Astrocyte (in vitro differentiated cells and primary cell): ENCODE data around the gene C3orf80. TPM values are rescaled to one million over a fixed set of nuclear protein-coding genes. Genes with fewer than 3 reads are reported as not detected.

Experiments used
- DNase-seq: peaks from one replicate; pipeline ENCODE4 v3.0.0-alpha.2; 2010; ENCODE audit warnings: low read depth
- FAIRE-seq: peaks from 2 replicates; lab custom pipeline; 2011; peaks lifted over from hg19 to GRCh38; lab: Jason Lieb, UNC
- H2AFZ ChIP-seq: 2 replicates; pipeline ENCODE4 v1.6.0; 2012; ENCODE audit warnings: low read depth, low read length, inconsistent platforms
- H3K27ac ChIP-seq: 2 replicates; pipeline ENCODE4 v1.5.1; 2011; ENCODE audit warnings: low read depth, low read length, inconsistent platforms
- H3K27me3 ChIP-seq: 2 replicates; pipeline ENCODE4 v1.6.0; 2011; ENCODE audit warnings: low read length, inconsistent platforms; ENCODE audit not compliant: insufficient read depth
- H3K36me3 ChIP-seq: 2 replicates; pipeline ENCODE4 v1.5.1; 2011; ENCODE audit warnings: low read length, inconsistent platforms; ENCODE audit not compliant: insufficient read depth
- H3K4me1 ChIP-seq: 2 replicates; pipeline ENCODE4 v1.5.1; 2011; ENCODE audit warnings: low read length, inconsistent platforms; ENCODE audit not compliant: insufficient read depth
- H3K4me2 ChIP-seq: 2 replicates; pipeline ENCODE4 v1.6.0; 2012; ENCODE audit warnings: low read length, inconsistent platforms
- H3K4me3 ChIP-seq: 2 replicates; pipeline ENCODE4 v1.5.1; 2011; ENCODE audit warnings: low read depth, mild to moderate bottlenecking, low read length, inconsistent platforms; ENCODE audit not compliant: insufficient read depth
- H3K79me2 ChIP-seq: 2 replicates; pipeline ENCODE4 v1.6.0; 2012; ENCODE audit warnings: mild to moderate bottlenecking, low read length, inconsistent platforms; ENCODE audit not compliant: insufficient read depth
- H3K9ac ChIP-seq: 2 replicates; pipeline ENCODE4 v1.6.0; 2012; ENCODE audit warnings: mild to moderate bottlenecking, low read length, inconsistent platforms
- H3K9me3 ChIP-seq: 2 replicates; pipeline ENCODE4 v1.5.1; 2012; ENCODE audit warnings: low read depth, mild to moderate bottlenecking, low read length, inconsistent platforms; ENCODE audit not compliant: insufficient read depth
- H4K20me1 ChIP-seq: 2 replicates; pipeline ENCODE4 v1.6.0; 2012; ENCODE audit warnings: low read length, inconsistent platforms; ENCODE audit not compliant: insufficient read depth
- H3K27ac Mint-ChIP-seq: one replicate; pipeline ENCODE4 v1.8.0; 2021; ENCODE audit warnings: mild to moderate bottlenecking, mixed read lengths; ENCODE audit not compliant: unreplicated experiment
- H3K27me3 Mint-ChIP-seq: one replicate; pipeline ENCODE4 v1.8.0; 2021; ENCODE audit warnings: low read depth, mixed read lengths; ENCODE audit not compliant: unreplicated experiment
- H3K36me3 Mint-ChIP-seq: one replicate; pipeline ENCODE4 v1.8.0; 2021; ENCODE audit warnings: low read depth, mixed read lengths; ENCODE audit not compliant: unreplicated experiment
- H3K4me1 Mint-ChIP-seq: one replicate; pipeline ENCODE4 v1.8.0; 2021; ENCODE audit warnings: low read depth, mixed read lengths; ENCODE audit not compliant: unreplicated experiment
- H3K4me3 Mint-ChIP-seq: one replicate; pipeline ENCODE4 v1.8.0; 2021; ENCODE audit warnings: mild to moderate bottlenecking, moderate library complexity, mixed read lengths; ENCODE audit not compliant: unreplicated experiment
- H3K9me3 Mint-ChIP-seq: one replicate; pipeline ENCODE4 v1.8.0; 2021; ENCODE audit warnings: mild to moderate bottlenecking, mixed read lengths; ENCODE audit not compliant: unreplicated experiment
- EZH2 ChIP-seq: IDR thresholded peaks from 2 replicates; pipeline ENCODE4 v1.6.1; 2012; ENCODE audit warnings: mild to moderate bottlenecking, low read length, inconsistent platforms; ENCODE audit not compliant: insufficient read depth
- total RNA-seq: library from RNA; stranded (reverse); gene quantifications from 2 replicates; pipeline ENCODE4 v1.2.1, GENCODE V29; 2021
- TF ChIP-seq, protein P1 (sequence below): IDR thresholded peaks from 2 replicates; pipeline ENCODE4 v1.5.1; 2011; ENCODE audit warnings: low read depth, mild to moderate bottlenecking, inconsistent platforms, low read length, moderate library complexity; ENCODE audit not compliant: insufficient read depth

The C3orf80 gene
- total RNA-seq, 1 donor from 2014 or later, result 6.5 TPM

DNA sequence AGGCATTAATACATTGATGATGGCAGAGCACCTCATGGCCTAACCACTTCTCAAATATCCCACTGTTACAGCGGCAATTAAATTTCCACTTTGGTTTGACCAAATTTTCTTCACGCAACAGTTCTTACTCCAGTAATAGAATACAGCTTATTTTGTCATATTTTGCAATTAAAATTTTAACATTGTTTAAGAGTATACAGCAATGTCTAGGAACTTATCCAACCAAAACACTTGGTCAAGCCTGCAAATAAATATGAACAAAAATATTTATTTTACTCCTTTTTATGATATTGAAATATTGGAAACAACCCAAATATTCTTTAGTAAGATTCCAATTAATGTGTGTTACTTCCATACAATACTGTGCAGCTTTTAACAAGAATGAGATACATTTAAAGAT, 45.3 kb upstream of the C3orf80 start:
- FAIRE-seq, result no peak
- Mint-ChIP-seq H3K4me3 (no peak overlapping the region), H3K27ac (no peak overlapping the region), H3K4me1 (peaks cover 19% of the 10 kb centered on the region), H3K9me3 (peaks cover 4% of the 10 kb centered on the region), H3K27me3 (no peaks in the 10 kb centered on the region), H3K36me3 (peaks cover 3% of the 10 kb centered on the region)
- Histone ChIP-seq H2AFZ (no peak overlapping the region), H3K79me2 (no peaks in the 10 kb centered on the region), H3K4me2 (no peak overlapping the region), H3K27ac (no peak overlapping the region), H3K4me3 (no peak overlapping the region), H3K4me1 (no peaks in the 10 kb centered on the region), H3K27me3 (no peaks in the 10 kb centered on the region), H3K36me3 (no peaks in the 10 kb centered on the region), H4K20me1 (no peaks in the 10 kb centered on the region), H3K9me3 (no peaks in the 10 kb centered on the region), H3K9ac (no peak overlapping the region)
- no peak for TF ChIP-seq EZH2
- TF ChIP-seq, protein P1, sequence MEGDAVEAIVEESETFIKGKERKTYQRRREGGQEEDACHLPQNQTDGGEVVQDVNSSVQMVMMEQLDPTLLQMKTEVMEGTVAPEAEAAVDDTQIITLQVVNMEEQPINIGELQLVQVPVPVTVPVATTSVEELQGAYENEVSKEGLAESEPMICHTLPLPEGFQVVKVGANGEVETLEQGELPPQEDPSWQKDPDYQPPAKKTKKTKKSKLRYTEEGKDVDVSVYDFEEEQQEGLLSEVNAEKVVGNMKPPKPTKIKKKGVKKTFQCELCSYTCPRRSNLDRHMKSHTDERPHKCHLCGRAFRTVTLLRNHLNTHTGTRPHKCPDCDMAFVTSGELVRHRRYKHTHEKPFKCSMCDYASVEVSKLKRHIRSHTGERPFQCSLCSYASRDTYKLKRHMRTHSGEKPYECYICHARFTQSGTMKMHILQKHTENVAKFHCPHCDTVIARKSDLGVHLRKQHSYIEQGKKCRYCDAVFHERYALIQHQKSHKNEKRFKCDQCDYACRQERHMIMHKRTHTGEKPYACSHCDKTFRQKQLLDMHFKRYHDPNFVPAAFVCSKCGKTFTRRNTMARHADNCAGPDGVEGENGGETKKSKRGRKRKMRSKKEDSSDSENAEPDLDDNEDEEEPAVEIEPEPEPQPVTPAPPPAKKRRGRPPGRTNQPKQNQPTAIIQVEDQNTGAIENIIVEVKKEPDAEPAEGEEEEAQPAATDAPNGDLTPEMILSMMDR, result no peak
- DNase-seq, result no peak

DNA sequence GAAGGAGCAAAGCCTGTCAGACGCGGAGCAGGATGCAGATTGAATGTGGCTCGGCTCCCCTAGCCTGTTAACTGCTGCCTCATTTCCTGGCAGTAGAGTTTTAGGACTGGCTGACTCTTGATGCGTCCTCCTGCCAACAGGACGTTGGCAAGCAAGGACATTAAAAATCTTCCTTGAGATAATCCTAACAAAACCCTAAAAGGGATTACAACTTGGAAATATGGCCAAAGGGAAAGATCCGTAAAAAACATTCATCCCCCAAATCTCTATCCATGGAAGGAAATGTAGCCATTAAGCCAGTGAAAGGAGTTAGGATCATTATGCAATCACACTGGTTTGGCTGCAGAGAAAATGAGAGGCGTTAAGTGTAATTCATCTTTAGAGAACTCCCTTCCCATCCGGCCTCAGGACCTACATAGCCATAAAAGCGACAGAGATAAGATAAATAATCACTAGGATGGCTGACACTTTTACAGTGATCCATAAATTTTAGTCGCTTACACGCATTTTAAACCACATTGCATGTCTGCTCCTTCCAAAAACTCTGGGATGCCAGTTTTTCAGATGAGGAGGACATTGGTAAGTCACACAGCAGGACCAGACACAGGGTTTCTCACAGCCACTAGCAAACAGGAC, 44.5 kb upstream of the C3orf80 start:
- H3K4me2 ChIP-seq, result peak overlapping the region; percentile 12
- Mint-ChIP-seq H3K4me3 (no peak overlapping the region), H3K9me3 (peaks cover 4% of the 10 kb centered on the region), H3K27ac (no peak overlapping the region), H3K27me3 (no peaks in the 10 kb centered on the region), H3K4me1 (peaks cover 20% of the 10 kb centered on the region), H3K36me3 (peaks cover 3% of the 10 kb centered on the region)
- H3K4me1 ChIP-seq, result no peaks in the 10 kb centered on the region
- TF ChIP-seq, protein P1, result no peak
- no peak for TF ChIP-seq EZH2
- no peak overlapping the region for H2AFZ ChIP-seq
- no peaks in the 10 kb centered on the region for H3K36me3 ChIP-seq
- H3K4me3 ChIP-seq, result no peak overlapping the region
- no peaks in the 10 kb centered on the region for H3K79me2 ChIP-seq
- DNase-seq, result peak; percentile 85
- no peak overlapping the region for H3K27ac ChIP-seq
- H3K9me3 ChIP-seq, result no peaks in the 10 kb centered on the region
- no peaks in the 10 kb centered on the region for H3K27me3 ChIP-seq
- no peaks in the 10 kb centered on the region for H4K20me1 ChIP-seq
- H3K9ac ChIP-seq, result no peak overlapping the region
- FAIRE-seq, result peak; percentile 37

DNA sequence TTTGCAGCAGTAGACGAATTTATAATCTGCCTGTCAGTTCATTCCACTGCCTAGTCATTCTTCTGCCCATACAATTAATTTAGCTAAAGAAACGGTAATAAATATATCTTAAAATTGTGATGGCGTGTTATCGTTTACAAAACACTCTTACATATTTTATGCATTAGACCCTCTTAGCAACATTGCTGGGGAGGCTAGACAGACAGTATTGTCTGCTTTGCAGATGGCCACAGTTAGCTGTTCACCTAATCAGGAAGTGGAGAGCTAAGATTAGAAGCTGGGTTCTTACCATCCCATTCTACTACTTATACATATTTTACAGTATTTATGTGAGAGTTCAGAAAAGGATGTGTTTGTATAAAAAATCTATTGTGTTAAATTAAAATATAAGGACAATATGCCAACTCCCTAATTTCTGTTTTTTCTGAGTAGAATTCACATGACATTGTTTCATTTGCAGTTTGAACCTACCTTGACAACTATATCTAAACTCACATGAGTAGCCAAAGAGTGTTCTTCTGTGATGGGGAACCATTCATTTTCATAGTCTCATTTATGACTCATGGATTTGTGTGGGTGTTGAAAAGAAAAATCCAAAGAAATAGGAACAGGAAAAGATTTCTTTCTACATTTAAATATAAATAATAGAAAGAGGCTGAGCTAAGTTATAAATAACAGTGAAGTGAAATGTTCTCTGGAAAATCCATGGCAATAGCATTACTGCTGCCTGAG, 41.7 kb upstream of the C3orf80 start:
- Mint-ChIP-seq H3K9me3 (peaks cover 1% of the 10 kb centered on the region), H3K4me3 (peak overlapping the region; percentile 66), H3K27me3 (no peaks in the 10 kb centered on the region), H3K4me1 (peaks cover 22% of the 10 kb centered on the region), H3K27ac (peak overlapping the region; percentile 75), H3K36me3 (peaks cover 3% of the 10 kb centered on the region)
- DNase-seq (peak; percentile 71), FAIRE-seq (no peak)
- no peak overlapping the region for H3K4me3 ChIP-seq
- no peaks in the 10 kb centered on the region for H3K79me2 ChIP-seq
- H3K9me3 ChIP-seq, result no peaks in the 10 kb centered on the region
- no peak overlapping the region for H3K4me2 ChIP-seq
- H2AFZ ChIP-seq, result no peak overlapping the region
- H3K27ac ChIP-seq, result no peak overlapping the region
- no peaks in the 10 kb centered on the region for H3K36me3 ChIP-seq
- no peak overlapping the region for H3K9ac ChIP-seq
- no peaks in the 10 kb centered on the region for H3K4me1 ChIP-seq
- H3K27me3 ChIP-seq, result no peaks in the 10 kb centered on the region
- H4K20me1 ChIP-seq, result no peaks in the 10 kb centered on the region
- TF ChIP-seq, protein P1, result no peak
- no peak for TF ChIP-seq EZH2
